Activated gamma-delta T cell (primary cell): ENCODE results near the gene SKAP1.
A peak's percentile ranks its signal among the peaks of the same experiment; 100 is the strongest.

Experiments
- DNase-seq: peaks from one replicate; lab custom pipeline; 2025; lab: John Stamatoyannopoulos, UW

Gene SKAP1

DNA sequence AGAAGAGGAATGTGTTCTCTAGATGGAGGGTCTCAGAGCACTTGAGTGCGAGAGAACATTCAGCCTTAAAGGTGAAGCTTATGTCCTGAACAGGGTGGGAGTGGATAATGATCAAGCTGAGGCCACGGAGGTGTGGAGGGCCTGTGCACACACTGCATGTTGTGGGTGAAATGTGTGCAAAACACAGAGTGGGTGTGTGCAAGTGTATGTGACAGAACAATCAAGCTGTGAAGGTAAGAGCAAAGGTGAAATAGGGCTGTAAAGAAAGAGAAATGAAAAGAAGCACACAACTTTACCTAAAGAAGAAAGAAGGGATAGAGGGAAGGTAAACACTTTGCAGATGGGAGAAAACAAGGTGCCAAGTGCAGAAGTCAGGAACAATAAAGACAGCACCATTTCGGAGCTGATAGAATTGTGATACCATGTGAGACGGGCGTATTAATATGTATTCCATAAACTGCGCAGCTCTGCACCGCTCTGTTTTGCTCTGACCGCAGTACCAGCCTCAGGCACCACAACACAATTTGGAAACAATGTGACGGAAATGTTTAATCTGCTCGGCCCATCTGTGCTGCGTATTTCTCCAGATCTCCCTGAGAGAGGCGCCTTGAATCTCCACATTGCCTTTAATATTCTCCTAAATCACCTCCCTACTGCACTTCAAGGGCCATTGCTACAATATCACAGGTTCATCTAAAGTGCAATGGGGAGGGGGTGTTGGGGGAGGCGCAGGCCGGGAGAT lies 281.8 kb downstream of the SKAP1 start:
- DNase-seq = no peak

DNA sequence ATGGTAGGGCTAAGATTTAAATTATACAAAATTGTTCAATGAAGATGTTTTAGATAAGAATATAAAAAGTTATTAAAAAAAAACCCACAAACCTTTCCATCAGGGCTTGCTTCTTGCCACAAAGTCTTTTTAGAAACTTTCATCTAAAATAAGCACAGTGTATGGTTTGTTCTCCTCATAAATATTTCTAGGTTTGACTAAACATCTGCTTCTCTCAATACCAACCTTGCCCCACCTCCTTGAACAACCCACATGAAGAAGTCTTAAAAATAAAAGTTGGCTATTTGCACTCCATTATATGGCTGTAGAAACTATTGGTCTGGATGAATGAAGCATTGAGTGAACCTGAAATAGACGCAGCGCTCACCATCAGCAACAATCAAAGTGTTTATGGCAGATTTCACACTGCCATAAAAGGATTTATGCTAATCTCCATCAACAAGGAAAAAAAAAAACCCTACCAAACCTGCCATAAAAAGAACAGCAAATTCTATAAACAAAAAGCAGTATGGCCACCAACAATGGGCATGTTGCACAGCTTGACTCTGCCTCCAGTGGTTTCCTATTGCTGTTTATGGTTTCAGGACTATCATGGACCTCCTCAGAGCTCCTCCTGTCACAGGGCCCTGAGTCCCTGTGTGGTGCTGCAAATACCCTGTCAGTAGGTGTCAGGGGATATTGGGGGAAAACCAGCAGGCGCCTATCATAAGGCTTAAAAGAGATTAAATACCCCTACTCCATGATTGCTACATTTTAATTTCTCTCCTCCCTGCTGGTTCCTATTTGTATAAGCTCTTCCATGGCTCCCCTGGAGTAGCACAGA lies 284.8 kb downstream of the SKAP1 start:
- DNase-seq = no peak

DNA sequence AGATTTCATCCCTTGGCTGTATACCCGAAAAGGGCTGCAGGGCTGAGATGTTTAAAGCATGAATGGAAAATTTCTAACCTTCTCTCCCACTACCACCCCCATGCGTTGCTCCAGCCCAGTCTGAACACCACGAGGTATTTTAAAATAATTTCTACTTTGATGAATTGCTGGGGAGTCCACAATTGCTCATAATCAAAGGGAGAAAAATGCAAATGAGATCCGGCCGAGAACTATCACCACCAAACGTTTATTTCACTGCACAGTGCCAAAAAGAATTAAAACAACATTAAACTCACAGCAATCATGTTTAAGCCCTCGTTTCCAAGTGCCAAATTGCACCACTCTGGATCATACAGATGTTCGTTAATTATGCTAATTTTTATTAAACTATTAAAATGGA lies 285.8 kb downstream of the SKAP1 start:
- DNase-seq = no peak

DNA sequence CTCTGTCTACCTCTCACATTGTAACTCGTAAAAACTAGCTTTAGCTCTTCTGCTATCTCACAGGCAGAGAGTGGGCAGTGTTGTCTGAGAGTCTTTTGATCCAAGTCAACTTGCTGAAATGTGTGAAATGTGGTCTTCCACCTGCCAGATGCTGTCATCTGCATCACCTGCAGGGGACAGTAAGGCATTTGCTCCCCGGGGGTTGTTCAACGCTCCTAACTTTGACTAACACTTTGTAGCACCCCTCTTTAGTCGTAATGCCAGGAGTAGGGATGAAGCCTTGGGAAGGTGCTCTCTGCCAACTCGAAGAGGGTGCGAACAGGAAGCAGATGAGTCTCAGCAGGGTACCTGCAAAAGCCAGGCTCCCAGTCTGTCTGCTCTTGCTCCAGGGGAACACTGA lies 286.4 kb downstream of the SKAP1 start:
- DNase-seq = no peak

DNA sequence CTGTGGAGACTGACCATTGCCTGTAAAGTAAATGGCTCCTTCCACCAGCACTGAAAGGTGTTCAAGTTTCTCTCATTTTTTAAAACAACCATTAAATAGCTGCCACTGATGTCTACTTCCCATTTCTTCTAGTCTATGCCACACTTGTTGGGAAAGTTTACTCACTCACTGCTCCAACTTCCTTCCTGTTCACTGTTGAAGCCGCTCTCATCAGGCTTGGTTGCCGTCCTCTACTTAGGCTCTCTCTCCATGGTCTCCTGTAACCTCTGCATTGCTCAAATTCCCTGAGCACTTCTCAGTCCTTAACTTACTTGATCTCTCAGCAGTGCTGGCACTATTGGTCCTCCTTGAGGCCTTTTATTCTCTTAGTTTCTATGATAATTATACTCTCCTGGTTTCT lies 290.1 kb downstream of the SKAP1 start:
- no peak for DNase-seq

DNA sequence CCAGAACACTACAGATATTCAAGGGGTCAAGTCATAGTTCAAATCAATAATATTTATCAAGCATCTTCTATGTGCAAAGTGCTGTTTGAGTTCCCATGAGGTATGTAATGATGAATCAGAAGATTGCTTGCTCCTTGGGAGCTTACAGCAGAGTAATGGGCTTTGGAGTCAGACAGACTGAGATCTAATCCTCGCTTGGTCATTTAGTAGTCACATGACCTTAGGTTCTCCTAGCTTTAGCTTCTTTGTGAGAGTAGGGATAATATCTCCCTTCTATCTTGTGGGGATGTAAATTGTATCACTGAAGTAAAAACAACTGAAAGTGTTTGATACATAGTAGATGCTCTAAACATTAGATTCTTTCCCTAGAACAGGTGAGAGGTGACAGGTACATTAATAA lies 292.4 kb downstream of the SKAP1 start:
- DNase-seq = no peak

DNA sequence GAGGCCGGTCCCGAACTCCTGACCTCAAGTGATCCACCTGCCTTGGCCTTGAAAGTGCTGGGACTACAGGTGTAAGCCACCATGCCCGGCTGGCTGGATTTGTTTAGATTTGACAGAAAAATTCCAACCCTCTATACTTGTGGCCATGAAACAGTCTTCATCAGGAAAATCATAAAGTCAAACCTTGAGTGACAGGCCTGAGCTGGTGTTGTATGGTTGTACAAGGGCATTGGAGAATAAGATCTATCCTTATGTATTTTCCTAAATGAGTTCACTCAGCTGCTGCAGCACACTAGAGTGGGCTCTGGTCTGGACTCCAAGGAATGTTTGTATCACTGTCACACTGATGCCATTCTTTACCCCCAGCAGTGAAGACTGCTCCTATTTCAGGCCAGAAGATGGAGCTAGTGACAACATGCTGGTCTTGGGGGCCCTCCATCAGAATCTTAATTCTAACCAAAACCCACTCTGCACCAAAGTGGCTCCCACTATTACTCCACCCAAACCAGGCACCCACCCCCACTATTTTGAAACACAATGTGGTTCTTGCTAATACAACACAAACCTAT lies 295.0 kb downstream of the SKAP1 start:
- DNase-seq = no peak

DNA sequence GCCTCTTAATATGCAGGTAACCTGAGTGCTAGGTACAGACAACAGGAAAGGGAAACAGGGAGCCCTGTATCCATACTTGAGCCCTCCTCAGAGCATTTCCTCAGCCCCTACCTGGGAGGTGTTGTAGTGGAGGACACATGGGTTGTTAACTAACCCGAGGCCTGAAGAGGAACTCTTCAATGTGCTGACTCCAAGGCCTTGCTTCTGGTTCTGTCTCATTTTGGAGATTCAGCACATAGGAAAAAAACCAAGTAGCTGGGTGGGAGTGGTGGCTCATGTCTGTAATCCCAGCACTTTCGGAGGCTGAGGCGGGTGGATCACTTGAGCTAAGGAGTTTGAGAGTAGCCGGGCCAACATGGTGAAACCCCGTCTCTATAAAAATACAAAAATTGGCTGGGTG lies 297.6 kb downstream of the SKAP1 start:
- DNase-seq = no peak

DNA sequence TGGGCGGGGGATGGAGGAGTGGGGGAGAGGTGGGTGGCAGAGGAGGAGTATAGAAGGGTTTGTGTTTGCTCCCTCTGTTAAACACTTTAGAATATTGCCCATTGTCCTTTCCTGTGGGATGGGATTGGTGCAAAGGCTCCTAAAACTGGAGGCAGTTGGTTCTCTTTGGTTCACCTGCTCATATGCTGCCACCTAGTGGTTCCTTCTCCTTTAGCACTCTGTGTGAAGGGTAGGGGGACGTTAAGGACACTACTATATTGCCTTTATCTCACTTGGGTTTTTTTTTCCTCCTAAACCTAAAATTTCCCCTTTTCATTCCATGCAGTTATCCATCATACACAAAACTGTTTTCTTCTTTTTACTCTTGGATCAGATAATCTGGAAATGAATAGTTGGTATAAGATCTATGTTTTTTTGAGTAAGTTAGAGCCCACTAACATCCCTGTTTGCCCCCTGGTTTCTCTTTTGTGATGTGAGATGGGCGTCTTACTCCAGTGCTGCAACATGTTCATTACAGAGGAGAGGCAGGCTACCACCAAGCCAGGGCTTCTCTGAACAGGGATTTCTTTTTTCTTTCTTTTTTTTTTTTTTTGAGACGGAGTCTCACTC lies 298.7 kb downstream of the SKAP1 start:
- no peak for DNase-seq

DNA sequence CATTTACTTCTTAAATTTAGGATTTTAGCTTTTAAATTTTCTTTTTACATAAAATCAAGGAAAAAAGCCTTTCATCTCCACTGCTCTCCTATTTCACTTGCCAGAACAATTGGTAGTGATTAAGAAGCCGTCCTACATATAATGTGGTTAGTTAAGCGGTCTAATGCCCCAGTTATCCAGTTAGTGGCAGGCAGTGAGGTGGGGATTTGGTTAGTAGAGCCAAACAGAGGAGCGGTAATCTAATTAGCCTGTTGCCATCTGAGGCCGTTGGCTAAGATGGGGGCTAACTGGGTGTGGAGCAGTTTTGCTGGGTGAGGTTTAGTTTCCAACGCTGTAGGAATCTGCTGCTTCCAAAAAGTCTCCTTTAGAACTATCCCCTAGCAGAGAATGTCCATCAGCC lies 300.0 kb downstream of the SKAP1 start:
- no peak for DNase-seq

DNA sequence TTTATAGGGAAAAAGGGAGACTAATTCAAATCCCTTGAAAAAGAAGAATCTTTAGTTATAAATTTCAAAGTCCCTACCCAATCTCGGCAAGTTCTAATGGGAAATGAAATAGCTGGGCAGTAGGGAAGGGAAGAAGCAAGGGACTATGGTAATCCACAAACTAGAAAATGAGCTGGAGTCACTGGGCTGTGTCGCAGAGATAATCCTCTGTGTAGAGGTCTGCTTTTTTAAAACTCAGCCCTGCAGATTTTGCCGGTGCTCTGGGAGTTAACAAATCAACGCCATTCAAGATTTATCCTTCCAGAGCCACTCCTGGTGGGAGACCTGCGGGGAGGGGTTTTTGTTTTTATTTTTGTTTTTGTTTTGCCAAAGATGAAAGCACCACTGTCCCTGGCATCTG lies 301.6 kb downstream of the SKAP1 start:
- DNase-seq = no peak

DNA sequence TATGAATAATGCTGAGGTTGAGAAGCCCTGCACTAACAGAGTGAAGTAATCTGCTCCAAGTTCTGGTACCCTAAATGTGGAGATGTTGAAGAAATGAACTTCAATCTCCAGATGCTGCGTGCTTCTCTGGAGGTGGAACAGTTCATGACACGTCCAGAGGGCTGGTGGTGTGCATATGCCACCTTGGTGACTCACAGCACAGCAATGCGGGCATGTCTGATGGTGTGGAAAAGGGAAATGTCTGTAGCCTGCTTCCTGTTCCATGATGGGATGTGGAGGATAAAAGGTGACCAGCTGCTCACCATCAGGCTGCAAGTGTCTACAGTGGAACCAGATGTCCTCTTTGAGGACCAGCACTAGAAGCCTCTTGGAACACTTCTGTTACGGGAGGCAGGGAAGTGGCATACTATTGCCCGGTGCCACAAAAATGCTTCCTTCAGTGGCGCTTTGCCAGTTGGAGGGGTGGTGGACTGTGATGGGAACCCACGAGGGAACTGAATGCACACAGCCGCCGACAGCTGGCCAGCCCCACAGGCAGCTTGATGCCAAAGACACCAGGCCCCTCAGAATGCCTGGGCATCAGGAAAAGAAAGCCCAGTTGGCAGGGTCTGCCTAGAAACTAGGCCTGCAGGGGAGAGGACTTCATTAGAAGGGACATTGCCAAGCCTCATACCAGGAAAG lies 302.5 kb downstream of the SKAP1 start:
- DNase-seq = no peak

DNA sequence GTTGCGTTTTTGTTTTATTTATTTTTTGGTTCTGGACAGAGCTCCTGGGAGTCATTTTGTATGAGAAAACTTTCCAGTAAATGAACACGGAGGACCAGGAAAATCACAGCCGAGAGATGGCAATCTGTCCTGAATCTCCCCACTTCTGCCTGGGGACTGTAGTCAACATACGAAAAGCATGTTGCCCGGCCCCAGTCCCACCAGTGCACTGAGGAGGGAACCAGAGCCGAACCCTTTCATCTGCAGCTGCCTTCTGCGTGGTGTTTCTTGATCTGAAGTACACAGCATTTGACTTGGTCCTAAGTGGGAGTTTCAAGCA lies 303.5 kb downstream of the SKAP1 start:
- DNase-seq = no peak

DNA sequence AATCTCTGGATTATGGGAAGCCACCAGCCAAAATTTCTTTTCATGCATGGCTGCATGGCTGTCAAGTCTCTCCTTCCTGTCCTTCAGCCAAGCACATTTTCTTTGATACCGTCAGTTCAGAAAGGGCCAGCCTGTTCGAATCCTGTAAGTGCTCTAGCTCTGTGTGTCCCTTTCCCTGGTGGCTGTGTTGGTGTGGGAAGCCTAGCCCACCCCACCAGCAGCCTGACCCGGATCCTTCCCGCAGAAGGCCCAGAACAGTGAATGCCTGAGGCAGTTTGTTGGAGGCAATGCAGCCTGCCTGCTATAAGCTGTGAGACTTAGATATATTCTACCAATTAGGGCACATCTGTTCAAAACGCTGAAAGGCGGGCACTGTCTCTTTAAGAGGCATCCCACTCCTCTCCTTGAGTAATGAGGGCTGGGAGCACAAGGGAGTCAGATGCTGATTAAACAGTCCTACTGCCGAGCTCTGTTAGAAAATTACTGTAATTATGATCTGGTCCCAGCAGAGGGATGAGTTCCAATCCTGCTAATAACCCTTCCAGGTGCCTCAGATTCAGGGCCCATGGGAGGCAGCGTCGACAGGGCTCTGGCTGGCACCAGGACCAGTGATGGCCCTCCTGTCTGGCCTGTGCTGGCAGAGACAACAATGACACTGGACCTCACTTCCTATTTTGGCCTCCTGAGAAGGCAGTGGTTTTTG lies 304.0 kb downstream of the SKAP1 start:
- DNase-seq = no peak

DNA sequence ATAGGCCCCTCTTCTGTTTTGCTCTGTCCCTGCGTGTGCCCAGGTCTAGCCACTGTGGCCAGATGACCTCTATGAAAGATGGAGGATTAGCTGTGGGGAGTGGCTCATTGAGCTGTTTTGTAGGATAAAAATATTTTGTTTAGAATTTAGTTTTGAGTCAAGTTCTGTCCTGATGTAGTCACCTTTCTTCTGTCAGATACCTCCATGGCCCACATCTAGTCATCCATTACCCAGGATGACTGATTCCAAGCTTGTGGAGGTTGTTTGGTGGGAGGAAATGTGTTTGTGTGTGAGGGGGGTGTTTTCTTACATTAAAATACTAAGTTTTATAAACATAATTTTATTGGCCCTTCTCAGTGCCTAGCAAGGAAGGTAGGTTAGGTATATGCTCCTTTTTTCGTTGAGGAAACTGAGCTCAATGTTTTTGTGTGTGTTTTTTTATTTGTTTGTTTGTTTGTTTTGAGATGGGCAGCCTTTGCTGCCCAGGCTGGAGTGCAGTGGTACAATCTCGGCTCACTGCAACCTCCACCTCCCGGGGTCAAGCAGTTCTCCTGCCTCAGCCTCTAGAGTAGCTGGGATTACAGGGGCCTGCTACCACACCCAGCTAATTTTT lies 306.1 kb downstream of the SKAP1 start:
- DNase-seq = no peak

DNA sequence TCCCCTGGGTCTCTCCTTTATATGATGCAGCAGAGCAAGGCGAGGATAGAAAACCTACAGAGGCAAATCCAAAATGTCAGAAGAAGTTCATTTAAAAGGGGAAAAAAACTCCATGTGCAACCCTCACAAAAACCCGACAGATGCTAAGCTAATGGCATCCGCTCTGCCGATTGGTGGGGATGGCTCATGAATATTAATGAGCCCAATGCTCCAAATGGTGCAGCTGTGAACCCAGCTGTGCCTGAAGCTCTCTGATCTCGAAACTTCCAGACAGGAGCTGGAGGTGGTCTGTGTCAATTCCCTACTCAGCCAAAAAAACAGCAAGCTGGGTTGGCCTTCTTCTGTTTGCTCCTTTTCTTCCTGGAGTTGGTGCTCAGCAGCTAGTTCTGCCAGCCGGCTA lies 306.9 kb downstream of the SKAP1 start:
- DNase-seq = no peak

DNA sequence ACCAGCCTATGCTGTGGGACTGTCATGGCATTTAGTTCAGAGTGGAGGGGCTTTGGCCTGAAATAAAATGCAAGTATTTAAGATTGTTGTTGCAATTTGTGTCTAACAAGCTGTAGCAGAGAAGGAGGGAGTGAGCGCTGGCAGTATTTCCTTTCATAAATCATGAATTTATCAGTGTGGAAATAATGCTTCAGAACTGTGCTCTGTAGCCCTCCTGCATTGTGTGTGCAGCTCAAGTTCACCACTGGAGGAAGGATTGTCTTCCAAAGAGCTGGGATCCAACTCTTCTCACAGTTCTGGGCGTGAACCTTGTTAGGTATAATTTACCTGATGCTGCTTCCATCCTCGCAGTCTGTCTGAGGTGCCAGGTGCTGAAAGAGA lies 307.4 kb downstream of the SKAP1 start:
- no peak for DNase-seq

DNA sequence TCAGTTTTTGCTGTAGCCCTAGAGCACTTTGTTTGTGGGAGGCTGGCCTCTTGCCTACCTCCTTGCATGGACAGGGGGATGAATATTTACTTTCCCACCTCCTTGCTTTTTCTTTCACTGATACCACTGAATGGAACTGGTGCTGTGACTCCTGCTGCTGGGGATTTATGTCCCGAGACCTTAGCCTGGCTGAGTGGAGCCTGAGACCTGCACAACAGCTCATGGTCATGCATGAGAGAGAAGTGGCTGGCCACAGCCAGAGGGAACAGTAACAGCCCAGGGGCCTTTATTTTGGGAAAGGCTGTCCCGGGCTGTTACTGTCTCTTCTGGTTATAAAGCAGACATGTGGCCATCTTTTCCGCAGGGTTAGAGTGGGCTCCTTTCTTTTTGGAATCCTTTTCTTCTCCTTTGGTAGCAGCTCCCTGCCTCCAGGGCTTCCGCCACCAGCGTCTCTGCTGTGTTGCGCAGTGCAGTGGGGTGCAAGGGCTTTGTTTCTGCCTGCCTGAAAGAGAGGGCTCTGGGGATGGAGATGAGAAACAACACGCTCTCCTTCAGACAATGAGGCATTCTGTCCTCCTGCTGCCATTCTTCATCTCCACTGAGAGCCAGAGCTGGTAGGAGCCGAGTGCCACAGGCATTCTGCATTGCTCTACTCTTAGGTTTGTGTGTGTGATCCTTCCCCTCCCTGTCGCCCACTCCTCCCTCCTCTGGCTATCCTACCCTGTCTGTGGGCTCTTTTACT lies 307.9 kb downstream of the SKAP1 start:
- no peak for DNase-seq

DNA sequence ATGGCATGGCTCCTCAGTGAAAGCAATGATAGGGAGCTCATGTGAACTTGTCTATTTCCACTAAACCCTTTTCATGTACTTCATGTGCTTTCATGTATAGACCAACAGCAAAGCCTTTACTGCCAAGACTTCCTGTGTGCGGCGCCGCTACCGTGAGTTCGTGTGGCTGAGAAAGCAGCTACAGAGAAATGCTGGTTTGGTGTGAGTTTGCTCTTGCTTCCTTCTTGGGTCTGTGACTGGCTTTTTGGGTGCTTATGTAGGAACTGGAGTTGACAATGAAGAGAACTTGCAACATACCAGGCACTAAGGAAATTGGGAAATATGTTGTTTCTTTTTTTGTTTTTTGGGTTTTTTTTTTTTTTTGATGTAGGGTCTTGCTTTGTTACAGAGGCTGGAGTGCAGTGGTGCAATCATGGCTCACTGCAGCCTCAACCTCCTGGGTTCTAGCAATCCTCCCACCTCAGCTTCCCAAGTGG lies 316.8 kb downstream of the SKAP1 start:
- peak; percentile 13 for DNase-seq

DNA sequence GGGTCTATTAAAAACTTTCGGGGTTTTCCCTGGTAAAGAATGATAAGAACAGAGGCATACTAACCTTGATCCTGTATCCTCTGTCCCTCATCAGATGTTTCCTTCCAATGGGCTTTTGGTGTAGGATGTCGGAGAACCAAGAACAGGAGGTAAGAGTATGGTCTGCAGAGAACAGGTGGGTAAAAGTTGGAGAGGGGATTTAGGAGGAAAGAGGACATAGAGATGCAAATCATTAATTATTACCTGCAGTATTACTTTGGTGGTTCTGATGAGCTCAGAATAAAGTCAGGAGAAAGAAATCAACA lies 318.1 kb downstream of the SKAP1 start:
- no peak for DNase-seq

DNA sequence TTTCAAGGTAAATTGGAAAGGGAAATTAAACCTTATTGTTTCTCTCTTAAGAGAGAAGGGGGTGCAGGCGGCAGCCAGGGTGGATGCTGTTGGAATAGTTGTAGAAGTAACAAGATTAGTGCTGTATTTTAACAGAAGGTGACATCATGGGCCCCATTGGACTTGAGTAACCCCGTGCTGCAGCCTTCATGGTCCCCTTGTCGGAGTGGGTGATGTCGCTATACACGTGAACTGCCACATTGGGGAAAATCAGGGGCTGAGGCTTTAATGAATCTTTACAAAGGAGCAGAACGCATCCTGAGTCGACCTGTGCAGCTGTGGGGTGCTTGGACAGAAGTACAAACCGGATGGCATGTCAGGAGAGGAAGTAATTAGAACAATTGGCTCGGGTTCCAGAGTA lies 319.3 kb downstream of the SKAP1 start:
- no peak for DNase-seq
